IMR-90 (cell line): Measurements from ENCODE around the gene DMXL2. TPM values are rescaled to one million over a fixed set of nuclear protein-coding genes. Genes with fewer than 3 reads are reported as not detected.
"Not testable (repeated sequence)": the region's sequence is repeated elsewhere in the genome, so short reads cannot be mapped to it uniquely, and the experiment has no call there.

Source experiments
- ATAC-seq: fragments of 200-7000 bp; cut with Tn5 transposase; 2 replicates; pipeline ENCODE4 v1.9.1; 2020; ENCODE audit warnings: low read depth, mild to moderate bottlenecking, moderate library complexity
- BruUV-seq: library from RNA; stranded (reverse); fragments of 400-500 nt; replicated peaks from 2 replicates; lab custom pipeline; 2021; lab: Mats Ljungman, UMichigan
- CTCF ChIA-PET: fragments of 300-600 bp; formaldehyde crosslinking; extraction: SDS; loops from one replicate; lab custom pipeline; 2021; ENCODE audit warnings: antibody characterized with exemption; lab: Yijun Ruan, JAX
- POLR2A ChIA-PET: fragments of 300-600 bp; sonication (Branson Sonifier 250); formaldehyde crosslinking; loops from one replicate; lab custom pipeline; 2022; ENCODE audit warnings: antibody characterized with exemption; ENCODE audit not compliant: unreplicated experiment; lab: Charles Lee
- DNase-seq: peaks from one replicate; pipeline ENCODE4 v3.0.0; 2013
- H2AFZ ChIP-seq: replicated peaks from 2 replicates; pipeline ENCODE3; 2013; ENCODE audit warnings: low read length, mild to moderate bottlenecking; ENCODE audit not compliant: poor library complexity
- H2AK5ac ChIP-seq: 2 replicates; pipeline ENCODE4 v1.6.1; 2013; ENCODE audit warnings: low read depth, low read length, inconsistent platforms
- H2AK9ac ChIP-seq: replicated peaks from 2 replicates; pipeline ENCODE3; 2013; ENCODE audit warnings: mild to moderate bottlenecking, low read depth, low read length, moderate library complexity; ENCODE audit not compliant: poor library complexity
- H2BK120ac ChIP-seq: 2 replicates; pipeline ENCODE4 v1.6.1; 2013; ENCODE audit warnings: low read depth, low read length, inconsistent platforms
- H2BK15ac ChIP-seq: 3 replicates; pipeline ENCODE4 v1.6.1; 2013; ENCODE audit warnings: low read depth, low read length, inconsistent platforms
- H2BK20ac ChIP-seq: 2 replicates; pipeline ENCODE4 v1.6.1; 2013; ENCODE audit warnings: low read depth, mild to moderate bottlenecking, inconsistent platforms, low read length, moderate library complexity
- H2BK5ac ChIP-seq: 2 replicates; pipeline ENCODE4 v1.6.1; 2013; ENCODE audit warnings: mild to moderate bottlenecking, low read depth, low read length, inconsistent platforms; ENCODE audit not compliant: poor library complexity, severe bottlenecking
- H3K14ac ChIP-seq: replicated peaks from 2 replicates; pipeline ENCODE4 v1.6.1; 2013; ENCODE audit warnings: low read depth, low read length, inconsistent platforms
- H3K18ac ChIP-seq: 2 replicates; pipeline ENCODE4 v1.6.1; 2013; ENCODE audit warnings: low read depth, low read length, control low read depth
- H3K23ac ChIP-seq: 2 replicates; pipeline ENCODE4 v1.6.1; 2013; ENCODE audit warnings: low read depth, low read length, inconsistent platforms
- H3K27ac ChIP-seq: 2 replicates; pipeline ENCODE4 v1.5.1; 2013; ENCODE audit warnings: mild to moderate bottlenecking, control low read depth, low read length; ENCODE audit not compliant: insufficient read depth
- H3K27me3 ChIP-seq: 2 replicates; pipeline ENCODE4 v1.6.1; 2013; ENCODE audit warnings: low read length; ENCODE audit not compliant: control insufficient read depth, insufficient read depth
- H3K36me3 ChIP-seq: 2 replicates; pipeline ENCODE4 v1.6.1; 2013; ENCODE audit warnings: low read length, mixed read lengths; ENCODE audit not compliant: control insufficient read depth, insufficient read depth
- H3K4ac ChIP-seq: 2 replicates; pipeline ENCODE4 v1.6.1; 2013; ENCODE audit warnings: low read depth, low read length, inconsistent platforms
- H3K4me1 ChIP-seq: 2 replicates; pipeline ENCODE4 v1.6.1; 2013; ENCODE audit warnings: low read length, mixed read lengths; ENCODE audit not compliant: control insufficient read depth, insufficient read depth
- H3K4me2 ChIP-seq: 2 replicates; pipeline ENCODE4 v1.6.1; 2013; ENCODE audit warnings: low read depth, mild to moderate bottlenecking, control low read depth, low read length, moderate library complexity
- H3K4me3 ChIP-seq: 2 replicates; pipeline ENCODE4 v1.5.1; 2013; ENCODE audit warnings: low read depth, mild to moderate bottlenecking, control low read depth, low read length, moderate library complexity; ENCODE audit not compliant: insufficient read depth
- H3K56ac ChIP-seq: 2 replicates; pipeline ENCODE4 v1.6.1; 2013; ENCODE audit warnings: low read length, inconsistent platforms; ENCODE audit not compliant: insufficient read depth; ENCODE audit errors: extremely low read depth
- H3K79me1 ChIP-seq, 2 experiments: 2 replicates each; pipeline ENCODE4 v1.6.1; 2013; ENCODE audit warnings: low read length in 2 of 2, inconsistent platforms in 1 of 2, low read depth in 1 of 2
- H3K9ac ChIP-seq: 2 replicates; pipeline ENCODE4 v1.6.1; 2013; ENCODE audit warnings: low read depth, low read length, control low read depth
- H3K9me1 ChIP-seq: 2 replicates; pipeline ENCODE4 v1.6.1; 2013; ENCODE audit warnings: low read length, inconsistent platforms; ENCODE audit not compliant: insufficient read depth
- H3K9me3 ChIP-seq: 2 replicates; pipeline ENCODE4 v1.6.1; 2013; ENCODE audit warnings: low read length; ENCODE audit not compliant: control insufficient read depth, insufficient read depth
- H4K20me1 ChIP-seq: 2 replicates; pipeline ENCODE4 v1.6.1; 2013; ENCODE audit warnings: low read length, inconsistent platforms; ENCODE audit not compliant: insufficient read depth
- H4K5ac ChIP-seq: 2 replicates; pipeline ENCODE4 v1.6.1; 2013; ENCODE audit warnings: mild to moderate bottlenecking, low read depth, low read length, control low read depth
- H4K8ac ChIP-seq, 2 experiments: 2 replicates each; pipeline ENCODE4 v1.6.1; 2013; ENCODE audit warnings: low read depth in 2 of 2, low read length in 2 of 2, control low read depth in 1 of 2, inconsistent platforms in 1 of 2
- H4K91ac ChIP-seq: 2 replicates; pipeline ENCODE4 v1.6.1; 2013; ENCODE audit warnings: low read depth, low read length, inconsistent platforms; ENCODE audit not compliant: insufficient read depth
- WGBS, 2 experiments: methylation state at CpG; one replicate each; pipeline versions ENCODE4 v1.1.5 to v1.1.7; 2013; ENCODE audit warnings: missing lambda C conversion rate in 2 of 2; ENCODE audit not compliant: insufficient read length in 1 of 2; ENCODE audit errors: extremely low coverage in 2 of 2; 5-methylcytosine and 5-hydroxymethylcytosine counted together
- dilution Hi-C: fragments of 300-500 bp; cut with HindIII; formaldehyde crosslinking; loops from one replicate; pipeline ENCODE4 v1.14.3; 2018; ENCODE audit warnings: low sequenced_read_pairs; ENCODE audit not compliant: unreplicated experiment
- in situ Hi-C: fragments of 300-500 bp; cut with MboI; formaldehyde crosslinking; loops from 3 replicates; pipeline ENCODE4 v1.14.3; 2019; ENCODE audit warnings: low sequenced_read_pairs, inconsistent platforms, mixed read lengths
- intact Hi-C: fragments of 100-400 bp; cut with micrococcal nuclease; formaldehyde crosslinking; loops from 2 replicates; pipeline ENCODE4 v1.10.0; 2022
- polyA plus RNA-seq, 3 experiments: library from polyadenylated mRNA; depleted of rRNA; stranded (reverse); fragments of >200 nt; gene quantifications; 2 replicates each; pipeline ENCODE4 v1.2.3, GENCODE V29; 2012; ENCODE audit warnings: low replicate concordance in 1 of 3
- total RNA-seq: library from RNA; depleted of rRNA; stranded (reverse); fragments of >200 nt; gene quantifications from 2 replicates; pipeline ENCODE4 v1.2.3, GENCODE V29; 2012

The DMXL2 gene
- total and polyA plus RNA-seq, 2 of the 4 experiments (the other 2 are of a cell fraction), result 9.7 to 21.9 TPM

- H3K9ac ChIP-seq, CTCF ChIA-PET, H3K4me1 ChIP-seq, H3K18ac ChIP-seq, H3K14ac ChIP-seq, H4K5ac ChIP-seq, dilution Hi-C loops, H3K9me1 ChIP-seq, H3K9me3 ChIP-seq, H2AK9ac ChIP-seq, H3K36me3 ChIP-seq, ATAC-seq, H2AFZ ChIP-seq, H3K4ac ChIP-seq, H2AK5ac ChIP-seq, in situ Hi-C loops, H2BK20ac ChIP-seq, H4K20me1 ChIP-seq, POLR2A ChIA-PET, H2BK15ac ChIP-seq, H3K27ac ChIP-seq, H3K4me2 ChIP-seq, H4K8ac ChIP-seq, intact Hi-C loops, H3K23ac ChIP-seq, H2BK120ac ChIP-seq, H2BK5ac ChIP-seq, H3K4me3 ChIP-seq, H3K27me3 ChIP-seq, BruUV-seq, H4K91ac ChIP-seq, H3K56ac ChIP-seq, DNase-seq: not testable (repeated sequence)
- no CpG with 5 or more reads among the region's 5 CpGs for WGBS, 2 experiments
- H3K79me1 ChIP-seq, result peaks cover 9 to 16% of the 10 kb centered on the region in 2 experiments; a peak in 3 of 4 replicates
Observed at GRCh38 chr15:51612669-51613068, 9.9 kb downstream of the DMXL2 start.

- H3K23ac ChIP-seq, H2BK120ac ChIP-seq, H3K27ac ChIP-seq, H3K4ac ChIP-seq, H4K5ac ChIP-seq, H3K9me1 ChIP-seq, POLR2A ChIA-PET, intact Hi-C loops, H3K9ac ChIP-seq, H3K4me2 ChIP-seq, H4K20me1 ChIP-seq, H3K4me1 ChIP-seq, dilution Hi-C loops, H2BK15ac ChIP-seq, BruUV-seq, H2BK20ac ChIP-seq, H3K56ac ChIP-seq, ATAC-seq, in situ Hi-C loops, H2AFZ ChIP-seq, H3K18ac ChIP-seq, H2BK5ac ChIP-seq, H4K91ac ChIP-seq, H3K9me3 ChIP-seq, H2AK5ac ChIP-seq, H3K36me3 ChIP-seq, H3K4me3 ChIP-seq, H4K8ac ChIP-seq, H3K27me3 ChIP-seq, H3K14ac ChIP-seq, H2AK9ac ChIP-seq, DNase-seq: not testable (repeated sequence)
- CTCF ChIA-PET, result interaction anchor here (0.6 kb wide), 1 partner anchor 23 kb away, joined by 4 read pairs; no protein-coding TSS in a partner anchor
- WGBS, 2 experiments, result 94% methylated on average over 7 of the region's 15 CpGs; no CpG with 5 or more reads in 1 of the 2 experiments
- peaks cover 5 to 12% of the 10 kb centered on the region in 2 experiments for H3K79me1 ChIP-seq
Observed at GRCh38 chr15:51603462-51603948, 19.1 kb downstream of the DMXL2 start.
